GM18951 (cell line): ENCODE data around the gene CLDN34.

Experiments
- POLR2A ChIP-seq: IDR thresholded peaks from 4 replicates; pipeline ENCODE4 v1.6.1; 2011; ENCODE audit warnings: mild to moderate bottlenecking; ENCODE audit not compliant: insufficient read length, insufficient read depth; ENCODE audit errors: extremely low read depth
- in situ Hi-C: fragments of 300-500 bp; cut with MboI; formaldehyde crosslinking; loops from one replicate; pipeline ENCODE4 v1.12.0; 2022; ENCODE audit warnings: low sequenced_read_pairs, mixed read lengths, inconsistent platforms; ENCODE audit not compliant: unreplicated experiment

Gene CLDN34

GRCh38 chrX:9992724-9993123, 25.6 kb downstream of the CLDN34 start:
- in situ Hi-C loops = no loop called here
- no peak for TF ChIP-seq POLR2A

GRCh38 chrX:9995855-9996339, 28.7 kb downstream of the CLDN34 start:
- in situ Hi-C loops = loop anchor here (5.0 kb wide), 1 partner anchor 121 kb away; no protein-coding TSS in a partner anchor
- no peak for TF ChIP-seq POLR2A

GRCh38 chrX:9997041-9997440, 29.9 kb downstream of the CLDN34 start:
- no peak for TF ChIP-seq POLR2A
- in situ Hi-C loops = loop anchor here (5.0 kb wide), 1 partner anchor 120 kb away; no protein-coding TSS in a partner anchor

GRCh38 chrX:9997524-9997923, 30.4 kb downstream of the CLDN34 start:
- no peak for TF ChIP-seq POLR2A
- in situ Hi-C loops = loop anchor here (5.0 kb wide), 1 partner anchor 120 kb away; no protein-coding TSS in a partner anchor

- TF ChIP-seq POLR2A = no peak
- in situ Hi-C loops = no loop called here
Measured at GRCh38 chrX:10001496-10001895, 34.3 kb downstream of the CLDN34 start.

GRCh38 chrX:10004832-10005475, 37.8 kb downstream of the CLDN34 start:
- no peak for TF ChIP-seq POLR2A
- in situ Hi-C loops = no loop called here

- TF ChIP-seq POLR2A = no peak
- in situ Hi-C loops = no loop called here
Measured at GRCh38 chrX:10006086-10006485, 38.9 kb downstream of the CLDN34 start.

GRCh38 chrX:10006770-10007169, 39.6 kb downstream of the CLDN34 start:
- no peak for TF ChIP-seq POLR2A
- in situ Hi-C loops = no loop called here

- in situ Hi-C loops = no loop called here
- TF ChIP-seq POLR2A = no peak
Measured at GRCh38 chrX:10007621-10008020, 40.5 kb downstream of the CLDN34 start.

GRCh38 chrX:10008483-10009056, 41.4 kb downstream of the CLDN34 start:
- TF ChIP-seq POLR2A = no peak
- in situ Hi-C loops = no loop called here

- TF ChIP-seq POLR2A = no peak
- in situ Hi-C loops = no loop called here
Measured at GRCh38 chrX:10009741-10010140, 42.6 kb downstream of the CLDN34 start.

GRCh38 chrX:10010686-10011085, 43.5 kb downstream of the CLDN34 start:
- in situ Hi-C loops = no loop called here
- no peak for TF ChIP-seq POLR2A

GRCh38 chrX:10011261-10011931, 44.2 kb downstream of the CLDN34 start:
- no peak for TF ChIP-seq POLR2A
- in situ Hi-C loops = no loop called here

- TF ChIP-seq POLR2A = no peak
- in situ Hi-C loops = no loop called here
Measured at GRCh38 chrX:10011991-10012390, 44.8 kb downstream of the CLDN34 start.
